Measurements from ENCODE around the gene NOTUM. TPM values are rescaled to one million over a fixed set of nuclear protein-coding genes. Genes with fewer than 3 reads are reported as not detected.

The NOTUM gene
- total RNA-seq, 1 experiment from 2014 or later = not detected

- BruUV-seq (replicated peaks) = no TSS peak
- Histone ChIP-seq H3K4me2 (ENCODE audit: low read length) (no peak overlapping the region), H3K9ac (ENCODE audit: low read length) (no peak overlapping the region), H3K27ac (ENCODE audit: low read length) (no peak overlapping the region), H4K20me1 (ENCODE audit: low read length) (no peaks in the 10 kb centered on the region), H2AFZ (ENCODE audit: low read length) (no peak overlapping the region), H3F3A (ENCODE audit: low read length, unreplicated experiment) (no peaks in the 10 kb centered on the region), H3K36me3 (ENCODE audit: low read depth, low read length) (no peaks in the 10 kb centered on the region), H3K4me1 (ENCODE audit: insufficient read depth, low read length) (no peaks in the 10 kb centered on the region), H3K9me3 (ENCODE audit: low read length) (no peaks in the 10 kb centered on the region), H3K79me2 (ENCODE audit: low read length) (no peaks in the 10 kb centered on the region), H3K9me2 (replicated peaks; ENCODE audit: low read length) (no peaks in the 10 kb centered on the region), H3K27me3 (ENCODE audit: low read length) (no peaks in the 10 kb centered on the region), H3K4me3 (ENCODE audit: low read length) (no peak overlapping the region)
- intact Hi-C loops (cut with micrococcal nuclease) = no loop called here
- ChIA-PET CTCF (no interaction called here), POLR2A (ENCODE audit: unreplicated experiment) (no interaction called here)
- no peak for DNase-seq
- ATAC-seq = no peak
- no peak for TF ChIP-seq EZH2 (IDR thresholded peaks at IDR 0.05; ENCODE audit: low read length, unreplicated experiment)
- no peak for TF ChIP-seq EZH2phosphoT487 (IDR thresholded peaks at IDR 0.05; ENCODE audit: borderline replicate concordance, low read length)
- no peak for TF ChIP-seq CTCF (conservative IDR thresholded peaks at IDR 0.05; ENCODE audit: low read depth, low read length)
These were observed 5.6 kb upstream of the NOTUM start for GRCh38 chr17:81966343-81967243.

GRCh38 chr17:81964081-81964849 lies 3.3 kb upstream of the NOTUM start:
- no peaks in the 10 kb centered on the region for H3K4me1 ChIP-seq (ENCODE audit: insufficient read depth, low read length)
- H2AFZ ChIP-seq (ENCODE audit: low read length) = no peak overlapping the region
- no peak for TF ChIP-seq EZH2 (IDR thresholded peaks at IDR 0.05; ENCODE audit: low read length, unreplicated experiment)
- TF ChIP-seq CTCF (conservative IDR thresholded peaks at IDR 0.05; ENCODE audit: low read depth, low read length) = no peak
- no peak for TF ChIP-seq EZH2phosphoT487 (IDR thresholded peaks at IDR 0.05; ENCODE audit: borderline replicate concordance, low read length)
- no peak overlapping the region for H3K4me3 ChIP-seq (ENCODE audit: low read length)
- no peaks in the 10 kb centered on the region for H4K20me1 ChIP-seq (ENCODE audit: low read length)
- H3F3A ChIP-seq (ENCODE audit: low read length, unreplicated experiment) = no peaks in the 10 kb centered on the region
- POLR2A ChIA-PET (ENCODE audit: unreplicated experiment) = interaction anchor here (0.6 kb wide), 1 partner anchor 234 kb away, joined by 13 read pairs; no protein-coding TSS in a partner anchor
- H3K9me2 ChIP-seq (replicated peaks; ENCODE audit: low read length) = no peaks in the 10 kb centered on the region
- no peaks in the 10 kb centered on the region for H3K36me3 ChIP-seq (ENCODE audit: low read depth, low read length)
- no TSS peak for BruUV-seq (replicated peaks)
- intact Hi-C loops (cut with micrococcal nuclease) = no loop called here
- no peaks in the 10 kb centered on the region for H3K79me2 ChIP-seq (ENCODE audit: low read length)
- CTCF ChIA-PET = no interaction called here
- no peak overlapping the region for H3K27ac ChIP-seq (ENCODE audit: low read length)
- H3K9me3 ChIP-seq (ENCODE audit: low read length) = no peaks in the 10 kb centered on the region
- H3K9ac ChIP-seq (ENCODE audit: low read length) = no peak overlapping the region
- ATAC-seq (no peak), DNase-seq (no peak)
- no peak overlapping the region for H3K4me2 ChIP-seq (ENCODE audit: low read length)
- peaks cover 13% of the 10 kb centered on the region for H3K27me3 ChIP-seq (ENCODE audit: low read length)
